Measurements from ENCODE around the gene GSK3A. TPM values are rescaled to one million over a fixed set of nuclear protein-coding genes. Genes with fewer than 3 reads are reported as not detected.

GSK3A gene
- total and polyA plus RNA-seq, 2 experiments from 2014 or later, result 17.7 to 40.7 TPM

GRCh38 chr19:42219812-42220750 lies 22.3 kb downstream of the GSK3A start, which contains the start of gene ZNF526:
TSS of gene ZNF526 (plus strand) at chr19:42220312. CDS start at chr19:42224404, 4,092 bp downstream.
- peaks cover 28% of the 10 kb centered on the region for H3F3A ChIP-seq (replicated peaks; ENCODE audit: low read depth)
- Mint-ChIP-seq H3K4me3 (peak within 1 kb of the TSS; percentile 94), H3K36me3 (ENCODE audit: low read depth) (peaks cover 30% of the 10 kb centered on the region), H3K4me1 (peaks cover 32% of the 10 kb centered on the region), H3K27me3 (ENCODE audit: insufficient read depth, low read depth, poor library complexity) (peaks cover 30% of the 10 kb centered on the region), H3K27ac (peak within 1 kb of the TSS; percentile 94), H3K9me3 (no peaks in the 10 kb centered on the region)
- peak within 1 kb of the TSS; percentile 95 for H3K4me2 ChIP-seq
- H3K9me2 ChIP-seq (ENCODE audit: insufficient read depth), result no peaks in the 10 kb centered on the region
- ATAC-seq (peak; percentile 81), DNase-seq (ENCODE audit: low spot score) (peak; percentile 99)
- TF ChIP-seq CTCF (conservative IDR thresholded peaks at IDR 0.05; ENCODE audit: low read depth in 2 of 2) (no peak; a peak in 1 of 4 replicates), STAT1 (IDR thresholded peaks at IDR 0.05; ENCODE audit: unreplicated experiment) (no peak), ZNF114 (CRISPR knock-in tag; IDR thresholded peaks at IDR 0.05) (no peak), EZH2phosphoT487 (IDR thresholded peaks at IDR 0.05; ENCODE audit: unreplicated experiment) (no peak), EZH2 (IDR thresholded peaks at IDR 0.05; ENCODE audit: low read depth, unreplicated experiment) (no peak), JUNB (IDR thresholded peaks at IDR 0.05; ENCODE audit: unreplicated experiment) (no peak), NANOG (IDR thresholded peaks at IDR 0.05; ENCODE audit: borderline replicate concordance) (no peak), ZNF331 (CRISPR knock-in tag; IDR thresholded peaks at IDR 0.05; ENCODE audit: low read depth) (no peak), POLR2AphosphoS5 (IDR thresholded peaks at IDR 0.05; ENCODE audit: low read depth) (peak; percentile 95), CREB1 (CRISPR knock-in tag; IDR thresholded peaks at IDR 0.05; ENCODE audit: low read depth) (peak; percentile 43; the same call in 1 of the 2 replicates)
- TF ChIP-seq, protein P1, sequence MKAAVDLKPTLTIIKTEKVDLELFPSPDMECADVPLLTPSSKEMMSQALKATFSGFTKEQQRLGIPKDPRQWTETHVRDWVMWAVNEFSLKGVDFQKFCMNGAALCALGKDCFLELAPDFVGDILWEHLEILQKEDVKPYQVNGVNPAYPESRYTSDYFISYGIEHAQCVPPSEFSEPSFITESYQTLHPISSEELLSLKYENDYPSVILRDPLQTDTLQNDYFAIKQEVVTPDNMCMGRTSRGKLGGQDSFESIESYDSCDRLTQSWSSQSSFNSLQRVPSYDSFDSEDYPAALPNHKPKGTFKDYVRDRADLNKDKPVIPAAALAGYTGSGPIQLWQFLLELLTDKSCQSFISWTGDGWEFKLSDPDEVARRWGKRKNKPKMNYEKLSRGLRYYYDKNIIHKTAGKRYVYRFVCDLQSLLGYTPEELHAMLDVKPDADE (IDR thresholded peaks at IDR 0.05), result no peak; the same call in 1 of the 2 replicates
- TF ChIP-seq, protein P2, sequence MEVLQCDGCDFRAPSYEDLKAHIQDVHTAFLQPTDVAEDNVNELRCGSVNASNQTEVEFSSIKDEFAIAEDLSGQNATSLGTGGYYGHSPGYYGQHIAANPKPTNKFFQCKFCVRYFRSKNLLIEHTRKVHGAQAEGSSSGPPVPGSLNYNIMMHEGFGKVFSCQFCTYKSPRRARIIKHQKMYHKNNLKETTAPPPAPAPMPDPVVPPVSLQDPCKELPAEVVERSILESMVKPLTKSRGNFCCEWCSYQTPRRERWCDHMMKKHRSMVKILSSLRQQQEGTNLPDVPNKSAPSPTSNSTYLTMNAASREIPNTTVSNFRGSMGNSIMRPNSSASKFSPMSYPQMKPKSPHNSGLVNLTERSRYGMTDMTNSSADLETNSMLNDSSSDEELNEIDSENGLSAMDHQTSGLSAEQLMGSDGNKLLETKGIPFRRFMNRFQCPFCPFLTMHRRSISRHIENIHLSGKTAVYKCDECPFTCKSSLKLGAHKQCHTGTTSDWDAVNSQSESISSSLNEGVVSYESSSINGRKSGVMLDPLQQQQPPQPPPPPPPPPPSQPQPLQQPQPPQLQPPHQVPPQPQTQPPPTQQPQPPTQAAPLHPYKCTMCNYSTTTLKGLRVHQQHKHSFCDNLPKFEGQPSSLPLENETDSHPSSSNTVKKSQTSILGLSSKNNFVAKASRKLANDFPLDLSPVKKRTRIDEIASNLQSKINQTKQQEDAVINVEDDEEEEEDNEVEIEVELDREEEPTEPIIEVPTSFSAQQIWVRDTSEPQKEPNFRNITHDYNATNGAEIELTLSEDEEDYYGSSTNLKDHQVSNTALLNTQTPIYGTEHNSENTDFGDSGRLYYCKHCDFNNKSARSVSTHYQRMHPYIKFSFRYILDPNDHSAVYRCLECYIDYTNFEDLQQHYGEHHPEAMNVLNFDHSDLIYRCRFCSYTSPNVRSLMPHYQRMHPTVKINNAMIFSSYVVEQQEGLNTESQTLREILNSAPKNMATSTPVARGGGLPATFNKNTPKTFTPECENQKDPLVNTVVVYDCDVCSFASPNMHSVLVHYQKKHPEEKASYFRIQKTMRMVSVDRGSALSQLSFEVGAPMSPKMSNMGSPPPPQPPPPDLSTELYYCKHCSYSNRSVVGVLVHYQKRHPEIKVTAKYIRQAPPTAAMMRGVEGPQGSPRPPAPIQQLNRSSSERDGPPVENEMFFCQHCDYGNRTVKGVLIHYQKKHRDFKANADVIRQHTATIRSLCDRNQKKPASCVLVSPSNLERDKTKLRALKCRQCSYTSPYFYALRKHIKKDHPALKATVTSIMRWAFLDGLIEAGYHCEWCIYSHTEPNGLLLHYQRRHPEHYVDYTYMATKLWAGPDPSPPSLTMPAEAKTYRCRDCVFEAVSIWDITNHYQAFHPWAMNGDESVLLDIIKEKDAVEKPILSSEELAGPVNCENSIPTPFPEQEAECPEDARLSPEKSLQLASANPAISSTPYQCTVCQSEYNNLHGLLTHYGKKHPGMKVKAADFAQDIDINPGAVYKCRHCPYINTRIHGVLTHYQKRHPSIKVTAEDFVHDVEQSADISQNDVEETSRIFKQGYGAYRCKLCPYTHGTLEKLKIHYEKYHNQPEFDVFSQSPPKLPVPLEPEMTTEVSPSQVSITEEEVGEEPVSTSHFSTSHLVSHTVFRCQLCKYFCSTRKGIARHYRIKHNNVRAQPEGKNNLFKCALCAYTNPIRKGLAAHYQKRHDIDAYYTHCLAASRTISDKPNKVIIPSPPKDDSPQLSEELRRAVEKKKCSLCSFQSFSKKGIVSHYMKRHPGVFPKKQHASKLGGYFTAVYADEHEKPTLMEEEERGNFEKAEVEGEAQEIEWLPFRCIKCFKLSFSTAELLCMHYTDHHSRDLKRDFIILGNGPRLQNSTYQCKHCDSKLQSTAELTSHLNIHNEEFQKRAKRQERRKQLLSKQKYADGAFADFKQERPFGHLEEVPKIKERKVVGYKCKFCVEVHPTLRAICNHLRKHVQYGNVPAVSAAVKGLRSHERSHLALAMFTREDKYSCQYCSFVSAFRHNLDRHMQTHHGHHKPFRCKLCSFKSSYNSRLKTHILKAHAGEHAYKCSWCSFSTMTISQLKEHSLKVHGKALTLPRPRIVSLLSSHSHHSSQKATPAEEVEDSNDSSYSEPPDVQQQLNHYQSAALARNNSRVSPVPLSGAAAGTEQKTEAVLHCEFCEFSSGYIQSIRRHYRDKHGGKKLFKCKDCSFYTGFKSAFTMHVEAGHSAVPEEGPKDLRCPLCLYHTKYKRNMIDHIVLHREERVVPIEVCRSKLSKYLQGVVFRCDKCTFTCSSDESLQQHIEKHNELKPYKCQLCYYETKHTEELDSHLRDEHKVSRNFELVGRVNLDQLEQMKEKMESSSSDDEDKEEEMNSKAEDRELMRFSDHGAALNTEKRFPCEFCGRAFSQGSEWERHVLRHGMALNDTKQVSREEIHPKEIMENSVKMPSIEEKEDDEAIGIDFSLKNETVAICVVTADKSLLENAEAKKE (CRISPR knock-in tag; IDR thresholded peaks at IDR 0.05), result no peak
- peak within 1 kb of the TSS; percentile 89 for H3K4me3 ChIP-seq
- peaks cover 9% of the 10 kb centered on the region for H3K4me1 ChIP-seq (ENCODE audit: insufficient read depth)
- H4K20me1 ChIP-seq (replicated peaks; ENCODE audit: insufficient read depth), result peaks cover 24% of the 10 kb centered on the region
- no peak within 1 kb of the TSS; the same call in 1 of the 2 replicates for H2AFZ ChIP-seq
- H3K27me3 ChIP-seq (ENCODE audit: insufficient read depth), result no peaks in the 10 kb centered on the region
- H3K27ac ChIP-seq (ENCODE audit: low read depth), result peak within 1 kb of the TSS; percentile 41
- no peaks in the 10 kb centered on the region for H3K36me3 ChIP-seq (ENCODE audit: insufficient read depth)
- peaks cover 40% of the 10 kb centered on the region for H3K79me2 ChIP-seq (replicated peaks; ENCODE audit: insufficient read depth)
